GM08714 (cell line): Measurements from ENCODE around the gene DHX34.
"Not testable (repeated sequence)": the region's sequence is repeated elsewhere in the genome, so short reads cannot be mapped to it uniquely, and the experiment has no call there.

ENCODE experiments used
- H3K4me3 ChIP-seq: fragments of 200-500 bp; sonication (Bioruptor generic); 2 replicates; pipeline ENCODE4 v1.5.1; 2014; ENCODE audit warnings: mild to moderate bottlenecking, low read length, inconsistent platforms
- ZNF274 ChIP-seq: IDR thresholded peaks from 2 replicates; pipeline ENCODE4 v1.6.1; 2012; ENCODE audit warnings: mild to moderate bottlenecking, low read depth, low read length

The DHX34 gene

GRCh38 chr19:47319923-47320871 is 28.9 kb upstream of the DHX34 start:
- no peak overlapping the region for H3K4me3 ChIP-seq
- TF ChIP-seq ZNF274: no peak

- TF ChIP-seq ZNF274: no peak
- H3K4me3 ChIP-seq: no peak overlapping the region
These were observed 27.5 kb upstream of the DHX34 start for GRCh38 chr19:47321630-47322029.

- no peak overlapping the region for H3K4me3 ChIP-seq
- TF ChIP-seq ZNF274: no peak
These were observed 27.1 kb upstream of the DHX34 start for GRCh38 chr19:47322058-47322457.

DNA sequence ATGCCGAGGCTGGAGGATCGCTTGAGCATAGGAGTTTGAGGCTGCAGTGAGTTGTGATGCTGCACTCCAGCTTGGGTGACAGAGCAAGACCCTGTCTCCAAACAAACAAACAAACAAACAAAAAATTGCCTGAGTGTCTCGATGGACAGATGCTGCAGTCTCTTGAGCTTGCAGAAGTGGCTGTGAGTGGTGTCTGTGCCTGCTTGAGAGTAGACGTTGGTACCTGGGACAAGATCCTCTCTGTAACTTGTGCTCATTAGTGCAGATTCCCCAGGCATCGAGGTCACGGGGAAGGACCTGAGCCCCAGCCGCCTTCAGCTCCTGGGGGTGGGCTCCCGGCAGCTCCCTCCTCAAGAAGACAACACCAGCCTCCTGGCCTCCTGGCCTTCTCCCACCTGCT is 25.7 kb upstream of the DHX34 start:
- H3K4me3 ChIP-seq: no peak overlapping the region
- TF ChIP-seq ZNF274: no peak

GRCh38 chr19:47323872-47324271 is 25.2 kb upstream of the DHX34 start:
- TF ChIP-seq ZNF274: no peak
- H3K4me3 ChIP-seq: no peak overlapping the region

- H3K4me3 ChIP-seq: no peak overlapping the region
- no peak for TF ChIP-seq ZNF274
These were observed 24.6 kb upstream of the DHX34 start for GRCh38 chr19:47324502-47324901.

DNA sequence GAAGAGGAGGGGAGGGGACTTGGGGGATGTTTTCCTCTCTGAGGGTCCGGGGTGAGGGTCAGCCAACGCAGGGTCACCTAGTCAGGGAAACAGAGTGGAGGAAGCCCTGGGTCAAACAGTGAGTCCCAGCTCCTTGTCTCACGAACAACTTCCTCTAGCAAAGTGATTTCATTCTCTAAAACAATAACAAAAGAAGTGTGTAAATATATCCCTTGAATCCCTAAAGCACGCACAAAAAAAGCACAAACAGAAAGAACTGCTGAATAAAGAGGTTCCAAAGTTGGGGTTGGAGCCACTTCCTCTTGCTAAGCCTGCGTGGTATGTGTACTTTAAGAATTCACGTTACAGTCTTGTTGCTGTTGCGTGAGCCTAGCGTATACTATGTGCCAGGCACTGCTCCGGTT is 18.6 kb upstream of the DHX34 start:
- TF ChIP-seq ZNF274: no peak

DNA sequence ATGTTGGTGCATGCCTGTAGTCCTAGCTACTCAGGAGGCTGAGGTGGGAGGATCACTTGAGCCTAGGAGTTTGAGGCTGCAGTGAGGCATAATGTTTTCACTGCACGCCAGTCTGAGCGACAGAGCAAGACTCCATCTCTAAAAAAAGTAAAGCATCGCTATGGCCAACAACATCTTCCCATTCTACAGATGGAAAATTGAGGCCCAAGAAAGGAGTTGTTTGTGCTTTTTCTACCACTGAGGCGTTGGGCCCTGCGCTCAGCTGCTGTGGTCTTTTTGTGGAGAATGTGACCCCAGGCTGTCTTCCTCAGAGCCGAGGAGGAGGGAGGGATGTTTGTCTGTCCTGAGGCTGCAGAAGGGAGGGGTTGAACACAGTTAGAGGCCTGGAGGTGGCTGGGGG is 17.6 kb upstream of the DHX34 start:
- no peak overlapping the region for H3K4me3 ChIP-seq

More for the DNA sequence above, 18.6 kb upstream of the DHX34 start:
- H3K4me3 ChIP-seq: no peak overlapping the region

DNA sequence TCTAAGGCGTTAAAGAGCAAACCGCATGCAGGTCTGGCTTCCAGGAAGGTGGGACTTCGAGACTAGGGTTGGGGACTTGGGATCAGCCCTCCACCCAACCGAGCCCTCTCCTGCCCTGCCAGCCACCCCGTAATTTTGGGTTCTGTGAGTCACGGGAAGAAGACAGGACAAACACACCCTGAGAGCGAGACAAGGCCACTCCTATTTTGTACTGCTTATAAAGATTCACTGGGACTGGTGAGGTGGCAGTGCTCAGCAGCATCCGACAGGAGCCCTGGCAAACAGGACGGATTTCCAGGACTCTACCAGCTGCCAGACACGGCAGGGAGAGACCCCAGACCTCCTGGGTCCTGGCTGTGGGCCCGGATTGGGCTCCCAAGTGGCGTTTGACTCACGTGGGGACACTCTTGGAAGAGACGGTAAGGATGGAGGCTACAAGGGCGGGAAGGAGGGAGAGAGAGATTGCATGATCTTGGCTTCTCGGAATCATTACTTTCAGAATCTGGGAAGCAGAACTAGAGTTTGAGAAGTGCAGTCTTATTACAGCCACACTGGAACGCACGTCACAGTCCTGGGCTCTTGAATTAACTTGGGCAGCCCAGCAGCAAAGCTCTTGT is 17.1 kb upstream of the DHX34 start, which contains the start of gene C5AR2:
Gene C5AR2 (plus strand): TSS at position 245 of the 617 bp plus-strand sequence. CDS start 8,625 bp downstream, outside the sequence.
- H3K4me3 ChIP-seq: no peak within 1 kb of the TSS
- no peak for TF ChIP-seq ZNF274

More for the DNA sequence above, 17.6 kb upstream of the DHX34 start:
- no peak for TF ChIP-seq ZNF274

DNA sequence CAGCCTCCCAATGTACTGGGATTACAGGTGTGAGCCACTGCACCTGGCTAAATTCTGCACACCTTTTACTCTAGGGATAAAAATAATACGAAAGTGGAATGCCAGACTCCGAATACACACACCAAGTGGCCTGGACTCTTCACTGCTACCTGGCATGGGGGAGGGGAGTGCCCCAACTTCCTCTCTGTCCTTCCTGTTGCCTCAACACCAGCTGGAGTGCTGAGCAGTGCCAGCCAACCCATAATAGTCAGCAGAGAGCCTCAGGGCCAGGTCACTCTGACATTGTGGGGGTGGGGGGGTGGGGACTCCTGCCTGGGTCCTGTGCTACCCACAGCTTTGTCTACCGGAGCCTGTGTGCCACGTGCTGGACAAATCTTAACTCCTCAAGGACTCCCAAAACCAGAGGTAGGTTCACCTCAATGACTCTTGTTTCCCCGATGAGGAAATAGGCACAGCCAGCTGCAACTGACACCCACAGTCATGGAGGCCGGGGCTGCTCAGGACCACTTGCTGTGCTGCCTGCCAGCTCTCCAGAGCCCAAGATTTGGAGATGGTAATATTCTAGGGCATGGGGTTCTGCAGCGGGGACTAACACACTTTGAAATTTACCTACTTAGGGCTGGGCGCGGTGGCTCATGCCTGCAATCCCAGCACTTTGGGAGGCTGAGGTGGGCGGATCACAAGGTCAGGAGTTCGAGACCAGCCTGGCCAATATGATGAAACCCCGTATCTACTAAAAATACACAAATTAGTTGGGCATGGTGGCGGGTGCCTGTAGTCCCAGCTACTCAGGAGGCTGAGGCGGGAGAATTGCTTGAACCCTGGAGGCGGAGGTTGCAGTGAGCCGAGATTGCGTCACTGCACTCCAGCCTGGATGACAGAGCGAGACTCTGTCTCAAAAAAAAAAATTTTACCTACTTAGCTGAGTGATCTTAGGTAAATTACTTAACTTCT is 12.1 kb upstream of the DHX34 start:
- not testable (repeated sequence) for H3K4me3 ChIP-seq

GRCh38 chr19:47339196-47339880 is 9.8 kb upstream of the DHX34 start:
- TF ChIP-seq ZNF274: no peak
- no peak overlapping the region for H3K4me3 ChIP-seq

DNA sequence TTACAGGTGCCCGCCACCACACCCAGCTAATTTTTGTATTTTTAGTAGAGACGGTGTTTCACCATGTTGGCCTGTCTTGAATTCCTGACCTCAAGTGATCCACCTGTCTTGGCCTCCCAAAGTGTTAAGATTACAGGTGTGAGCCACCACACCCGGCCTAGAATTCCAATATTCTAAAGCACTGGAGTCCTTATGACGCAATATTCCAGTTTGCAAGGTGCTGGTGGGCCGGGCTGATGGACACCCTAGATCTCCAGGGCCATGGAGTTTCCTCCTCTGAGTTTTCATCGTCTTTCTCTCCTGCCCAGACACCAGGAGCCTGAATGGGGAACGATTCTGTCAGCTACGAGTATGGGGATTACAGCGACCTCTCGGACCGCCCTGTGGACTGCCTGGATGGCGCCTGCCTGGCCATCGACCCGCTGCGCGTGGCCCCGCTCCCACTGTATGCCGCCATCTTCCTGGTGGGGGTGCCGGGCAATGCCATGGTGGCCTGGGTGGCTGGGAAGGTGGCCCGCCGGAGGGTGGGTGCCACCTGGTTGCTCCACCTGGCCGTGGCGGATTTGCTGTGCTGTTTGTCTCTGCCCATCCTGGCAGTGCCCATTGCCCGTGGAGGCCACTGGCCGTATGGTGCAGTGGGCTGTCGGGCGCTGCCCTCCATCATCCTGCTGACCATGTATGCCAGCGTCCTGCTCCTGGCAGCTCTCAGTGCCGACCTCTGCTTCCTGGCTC is 8.5 kb upstream of the DHX34 start:
- TF ChIP-seq ZNF274: no peak
- no peak overlapping the region for H3K4me3 ChIP-seq

DNA sequence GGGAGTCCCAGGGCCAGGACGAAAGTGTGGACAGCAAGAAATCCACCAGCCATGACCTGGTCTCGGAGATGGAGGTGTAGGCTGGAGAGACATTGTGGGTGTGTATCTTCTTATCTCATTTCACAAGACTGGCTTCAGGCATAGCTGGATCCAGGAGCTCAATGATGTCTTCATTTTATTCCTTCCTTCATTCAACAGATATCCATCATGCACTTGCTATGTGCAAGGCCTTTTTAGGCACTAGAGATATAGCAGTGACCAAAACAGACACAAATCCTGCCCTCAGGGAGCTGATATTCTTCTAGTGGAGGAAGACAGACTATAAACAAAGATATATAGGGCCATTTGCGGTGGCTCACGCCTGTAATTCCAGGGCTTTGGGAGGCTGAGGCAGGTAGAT is 7.4 kb upstream of the DHX34 start:
- TF ChIP-seq ZNF274: no peak
- H3K4me3 ChIP-seq: no peak overlapping the region
